Pulmonary artery endothelial cell (primary cell): Measurements from ENCODE around the gene MYO6. TPM values are rescaled to one million over a fixed set of nuclear protein-coding genes. Genes with fewer than 3 reads are reported as not detected.
"Not testable (repeated sequence)": the region's sequence is repeated elsewhere in the genome, so short reads cannot be mapped to it uniquely, and the experiment has no call there.

ENCODE experiments used
- DNase-seq: peaks from one replicate; pipeline ENCODE4 v3.0.0-alpha.2; 2011; ENCODE audit warnings: low read depth, low spot score
- total RNA-seq: library from RNA; depleted of rRNA; stranded (reverse); fragments of >200 nt; gene quantifications from 2 replicates; pipeline ENCODE4 v1.2.3, GENCODE V29; 2014

MYO6 gene
- 25.2 and 36.3 TPM in 2 replicates for total RNA-seq

GRCh38 chr6:75748743-75749538 is at the start of gene MYO6:
Gene MYO6 (plus strand): TSS chr6:75749239. CDS start chr6:75817548, 68,309 bp downstream.
- no peak for DNase-seq

DNA sequence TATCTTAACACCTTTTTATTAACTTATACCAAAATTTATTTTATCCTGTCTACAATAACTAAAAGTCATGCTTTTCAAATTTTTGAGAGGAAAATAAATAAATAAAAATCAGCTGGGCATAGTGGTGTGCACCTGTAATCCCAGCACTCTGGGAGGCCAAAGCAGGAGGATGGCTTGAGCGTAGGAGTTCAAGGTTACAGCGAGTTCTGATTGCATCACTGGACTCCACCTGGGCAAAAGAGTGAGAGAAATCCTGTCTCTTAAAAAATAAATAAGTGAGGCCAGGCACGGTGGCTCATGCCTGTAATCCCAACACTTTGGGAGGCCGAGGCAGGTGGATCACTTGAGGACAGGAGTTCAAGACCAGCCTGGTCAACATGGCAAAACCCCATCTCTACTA is 40.7 kb upstream of the MYO6 start:
- not testable (repeated sequence) for DNase-seq

- DNase-seq: no peak
These were observed 37.9 kb upstream of the MYO6 start for GRCh38 chr6:75711173-75711572.

DNA sequence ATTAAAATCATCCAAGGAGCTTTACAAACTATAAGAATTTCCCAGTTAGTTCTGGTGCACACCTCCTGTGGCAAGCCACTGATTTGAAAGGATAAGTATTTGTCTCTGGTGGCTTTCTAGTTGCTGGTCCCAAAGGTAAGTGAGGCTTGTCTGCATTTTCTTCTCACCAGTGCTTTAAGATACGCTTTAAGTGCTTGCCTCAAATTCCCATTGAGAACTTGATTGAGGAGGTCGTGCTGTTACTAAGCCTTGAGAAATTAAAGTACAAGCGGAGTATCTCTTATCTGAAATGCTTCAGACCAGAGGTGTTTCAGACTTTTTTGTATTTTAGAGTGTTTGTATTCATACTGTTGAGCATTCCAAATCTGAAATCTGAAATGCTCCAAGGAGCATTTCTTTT is 29.9 kb upstream of the MYO6 start:
- no peak for DNase-seq

DNA sequence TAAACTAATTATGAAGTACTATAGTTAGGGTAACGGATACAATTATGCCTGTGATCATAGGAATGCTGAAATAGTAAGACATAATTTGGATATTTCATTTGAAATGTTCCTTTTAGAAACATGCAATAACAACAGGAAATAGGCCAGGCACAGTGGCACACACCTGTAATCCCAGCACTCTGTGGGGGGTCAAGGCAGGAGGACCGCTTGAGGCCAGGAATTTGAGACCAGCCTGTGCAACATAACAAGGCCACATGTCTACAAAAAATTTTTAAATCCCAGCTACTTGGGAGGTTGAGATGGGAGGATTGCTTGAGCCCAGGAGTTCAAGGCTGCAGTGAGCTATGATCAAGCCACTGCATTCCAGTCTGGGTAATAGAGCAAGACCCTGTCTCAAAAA is 25.7 kb upstream of the MYO6 start:
- DNase-seq: no peak

DNA sequence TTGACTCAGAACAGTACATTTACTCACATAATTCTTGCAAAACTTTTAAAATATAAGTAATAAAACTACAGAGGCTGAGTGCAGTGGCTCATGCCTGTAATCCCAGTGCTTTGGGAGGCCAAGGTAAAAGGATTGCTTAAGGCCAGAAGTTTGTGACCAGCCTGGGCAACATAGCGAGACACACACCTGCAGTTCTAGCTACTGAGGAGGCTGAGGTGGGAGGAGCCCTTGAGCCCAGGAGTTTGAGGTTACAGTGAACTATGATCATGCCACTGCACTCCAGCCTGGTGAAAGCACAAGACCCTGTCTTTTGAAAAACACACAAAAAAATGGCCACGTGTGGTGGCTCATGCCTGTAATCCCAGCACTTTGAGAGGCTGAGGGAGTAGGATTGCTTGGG is 21.8 kb upstream of the MYO6 start:
- no peak for DNase-seq

DNA sequence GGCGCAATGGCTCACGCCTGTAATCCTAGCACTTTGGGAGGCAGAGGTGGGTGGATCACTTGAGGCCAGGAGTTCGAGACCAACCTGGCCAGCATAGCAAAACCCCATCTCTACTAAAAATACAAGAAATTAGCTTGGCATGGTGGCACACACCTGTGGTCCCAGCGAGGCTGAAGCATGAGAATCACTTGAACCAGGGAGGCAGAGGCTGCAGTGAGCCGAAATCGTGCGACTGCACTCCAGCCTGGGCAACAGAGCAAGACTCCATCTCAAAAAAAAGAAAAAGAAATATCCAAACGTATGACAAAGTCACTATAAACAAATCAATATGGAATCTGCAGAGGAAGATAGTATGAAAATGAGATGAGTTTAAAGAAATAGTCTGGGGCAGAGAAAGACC is 18.0 kb upstream of the MYO6 start:
- not testable (repeated sequence) for DNase-seq

GRCh38 chr6:75735491-75736186 is 13.4 kb upstream of the MYO6 start:
- DNase-seq: no peak

GRCh38 chr6:75743971-75744370 is 5.1 kb upstream of the MYO6 start:
- DNase-seq: no peak

DNA sequence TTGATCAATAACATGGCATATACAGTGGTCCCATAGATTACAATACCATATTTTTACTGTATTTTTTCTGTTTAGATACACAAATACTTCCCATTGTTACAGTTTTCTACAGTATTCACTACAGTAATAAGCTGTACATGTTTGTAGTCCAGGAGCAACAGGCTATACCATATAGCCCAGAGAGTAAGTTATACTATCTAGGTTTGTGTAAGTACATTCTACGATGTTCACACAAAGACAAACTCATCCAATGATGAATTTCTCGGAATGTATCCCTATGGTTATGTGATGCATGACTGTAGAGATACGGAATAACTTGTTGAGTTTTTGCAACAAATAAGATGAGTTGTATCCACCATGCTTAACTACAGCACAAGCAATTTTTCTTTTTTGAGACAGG is 3.6 kb upstream of the MYO6 start:
- no peak for DNase-seq

DNA sequence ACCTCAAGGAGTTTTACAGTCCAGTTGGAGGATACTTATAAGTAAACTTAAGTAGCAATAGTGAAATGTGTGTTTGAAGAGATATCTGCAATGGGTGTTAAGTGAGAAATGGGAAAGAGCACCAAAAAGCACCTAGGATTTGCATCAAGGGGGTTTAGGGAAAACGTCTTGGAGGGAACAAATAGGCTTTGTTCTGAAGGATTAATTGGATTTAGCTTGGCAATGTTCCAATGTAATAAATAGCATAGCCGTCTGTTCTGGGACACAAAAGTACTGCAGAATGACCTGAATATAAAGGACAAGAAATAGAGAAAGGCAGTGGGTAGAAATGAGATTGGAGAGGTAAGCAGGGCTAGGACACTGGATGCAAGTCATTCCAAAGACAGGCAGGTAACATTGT is 2.8 kb upstream of the MYO6 start:
- no peak for DNase-seq

DNA sequence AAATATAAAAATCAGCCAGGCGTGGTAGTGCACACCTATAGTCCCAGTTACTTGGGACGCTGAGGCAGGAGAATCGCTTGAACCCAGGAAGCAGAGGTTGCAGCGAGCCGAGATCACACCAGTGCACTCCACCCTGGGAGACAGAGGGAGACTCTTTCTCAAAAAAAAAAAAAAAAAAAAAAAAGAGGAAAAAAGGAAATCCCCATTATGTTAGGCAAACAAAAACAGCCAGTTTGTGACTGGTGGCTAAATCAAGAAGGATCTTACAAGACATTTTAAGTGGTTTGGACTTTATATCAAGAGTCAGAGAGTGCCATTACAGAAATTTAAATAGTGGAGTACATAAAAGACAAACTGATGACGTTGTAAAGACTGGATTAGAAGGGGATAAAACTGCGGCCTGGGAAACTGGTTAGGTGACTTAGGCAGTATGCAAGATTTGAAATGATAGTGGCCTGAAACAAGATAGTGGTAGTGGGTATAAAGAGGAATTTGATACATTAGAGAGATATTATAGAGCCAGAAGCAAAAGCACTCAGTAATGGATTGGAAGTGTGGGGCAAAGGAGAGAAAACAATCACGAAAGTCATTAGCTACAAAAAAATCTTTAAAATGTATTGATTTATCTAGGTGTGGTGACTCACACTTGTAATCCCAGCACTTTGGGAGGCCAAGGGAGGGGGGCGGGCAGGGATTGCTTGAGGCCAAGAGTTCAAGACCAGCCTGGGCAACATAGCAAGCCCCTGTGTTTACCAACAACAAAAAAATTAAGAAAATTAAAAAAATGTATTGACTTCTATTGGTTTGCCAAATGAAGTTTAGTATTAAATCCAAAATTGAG is 1.7 kb upstream of the MYO6 start:
- DNase-seq: no peak

DNA sequence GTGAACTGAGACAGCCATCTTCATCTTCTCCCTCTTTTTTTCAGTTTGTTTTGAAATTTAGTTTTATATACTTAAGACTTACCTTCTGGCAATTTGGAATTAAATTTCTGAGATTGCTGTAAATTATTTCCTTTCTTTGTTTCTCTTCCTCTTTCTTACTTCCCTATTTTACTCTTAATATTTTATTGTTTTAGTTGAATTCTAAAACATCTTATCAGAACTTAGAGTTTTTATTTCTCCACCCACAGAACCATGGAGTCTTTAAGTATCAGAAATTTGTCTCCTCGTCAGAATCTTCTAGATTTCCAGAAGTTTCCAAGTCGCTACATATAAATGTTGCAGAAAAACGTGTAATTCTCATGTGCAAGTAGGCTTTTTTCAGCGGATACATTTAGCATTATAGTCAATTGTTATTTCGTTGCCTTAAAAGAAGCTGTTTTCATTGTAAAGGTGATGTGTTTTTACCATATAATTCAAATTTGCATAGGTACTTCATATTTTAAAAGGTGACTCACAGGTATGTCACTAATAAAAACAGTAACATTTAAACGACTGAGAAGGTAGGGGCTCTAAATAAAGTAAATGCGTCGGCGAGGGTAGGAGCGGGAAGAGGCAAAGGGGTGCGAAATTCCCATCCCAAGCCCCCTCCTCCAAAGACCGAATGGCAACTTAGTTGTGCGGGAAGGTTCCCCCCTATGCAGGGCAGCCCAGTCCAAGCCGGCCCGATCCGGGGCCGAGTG is 866 bp upstream of the MYO6 start:
- DNase-seq: no peak

DNA sequence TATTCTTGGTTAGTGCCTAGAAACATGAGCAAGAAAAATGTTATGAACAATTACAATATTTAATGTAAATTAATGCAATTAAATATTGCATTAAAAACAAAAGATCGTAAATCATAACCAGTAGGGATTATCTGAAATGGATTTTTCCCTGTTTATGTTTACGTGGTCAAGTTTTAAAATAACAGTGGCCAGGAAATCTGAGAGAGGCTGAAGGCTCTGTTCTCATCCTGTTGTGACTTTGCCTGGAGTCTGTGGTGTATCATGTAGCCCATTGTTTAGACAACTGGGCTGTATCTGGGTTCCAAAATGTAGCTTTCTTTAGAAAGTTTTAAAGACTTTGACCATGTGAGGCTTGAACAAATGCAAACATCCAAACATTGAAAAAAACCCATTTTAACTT is 2.4 kb downstream of the MYO6 start:
- DNase-seq: peak; percentile 56

DNA sequence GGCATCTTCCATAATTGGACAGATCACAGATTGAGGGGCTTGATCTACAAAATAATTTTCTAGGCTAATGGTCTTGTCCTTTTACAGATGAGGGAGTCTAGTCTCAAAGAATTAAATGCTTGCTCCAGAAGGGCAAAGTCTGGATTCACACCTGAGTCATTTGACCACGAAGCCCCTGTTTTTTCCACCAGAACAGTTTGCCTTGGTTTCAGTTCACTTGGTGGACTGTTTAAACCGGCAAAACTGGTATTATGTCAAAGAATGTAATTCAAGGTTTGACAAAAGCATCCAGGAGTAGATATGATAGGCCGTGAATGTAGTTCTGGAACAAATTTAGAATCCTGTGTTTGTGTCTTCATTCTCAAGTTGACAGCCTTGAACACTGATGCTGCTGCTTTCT is 3.3 kb downstream of the MYO6 start:
- DNase-seq: no peak

- DNase-seq: no peak
These were observed 6.7 kb downstream of the MYO6 start for GRCh38 chr6:75755704-75756103.

DNA sequence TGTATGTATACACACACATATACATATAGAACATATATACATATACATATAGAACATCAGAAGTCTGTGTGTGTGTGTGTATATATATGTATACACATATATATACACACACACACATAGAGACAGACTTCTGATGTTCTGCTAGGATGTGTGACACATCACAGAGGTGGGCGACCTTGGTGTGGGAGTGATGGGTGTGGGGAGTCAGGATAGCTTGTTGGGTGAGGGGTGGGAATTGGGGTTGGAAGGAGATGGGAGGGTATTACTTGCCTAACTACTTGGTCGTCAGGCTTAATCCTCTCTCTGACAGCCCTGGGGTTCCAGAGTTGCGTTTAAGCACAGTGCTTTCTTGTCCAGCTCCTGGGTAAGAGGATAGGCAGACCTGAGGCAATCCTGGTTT is 8.3 kb downstream of the MYO6 start:
- DNase-seq: no peak

- DNase-seq: no peak
These were observed 9.0 kb downstream of the MYO6 start for GRCh38 chr6:75758061-75758460.

- DNase-seq: no peak
These were observed 10.2 kb downstream of the MYO6 start for GRCh38 chr6:75759207-75759606.

- no peak for DNase-seq
These were observed 11.3 kb downstream of the MYO6 start for GRCh38 chr6:75760320-75760719.

DNA sequence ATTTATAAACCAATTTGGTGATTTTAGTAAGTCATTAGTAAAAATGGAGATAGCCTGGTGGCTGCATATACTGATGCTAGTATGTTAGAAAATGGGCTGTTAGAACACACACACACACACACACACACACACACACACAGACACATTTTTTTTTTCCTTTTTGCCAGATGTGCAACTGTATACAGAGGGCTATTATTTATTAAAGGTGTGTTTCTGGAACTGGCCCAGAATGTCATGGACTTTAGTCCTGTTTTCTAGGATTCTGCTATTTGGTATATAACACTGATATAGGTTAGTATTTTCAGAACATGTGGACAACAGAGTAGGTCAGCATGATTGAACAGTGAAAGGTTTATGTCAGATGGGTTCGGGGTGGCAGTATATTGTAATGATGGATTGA is 12.4 kb downstream of the MYO6 start:
- DNase-seq: no peak
